ACHN (cell line): Measurements from ENCODE around the gene CCDC6.

ENCODE experiments used
- DNase-seq: peaks from one replicate; pipeline ENCODE4 v3.0.0-alpha.2; 2015
- in situ Hi-C: cut with HindIII; loops from 2 replicates; pipeline ENCODE4 v1.10.0; 2017; ENCODE audit warnings: low sequenced_read_pairs, low pct_ligation_motif_present, low pct_unique_long_range_greater_than_20kb

CCDC6 gene

DNA sequence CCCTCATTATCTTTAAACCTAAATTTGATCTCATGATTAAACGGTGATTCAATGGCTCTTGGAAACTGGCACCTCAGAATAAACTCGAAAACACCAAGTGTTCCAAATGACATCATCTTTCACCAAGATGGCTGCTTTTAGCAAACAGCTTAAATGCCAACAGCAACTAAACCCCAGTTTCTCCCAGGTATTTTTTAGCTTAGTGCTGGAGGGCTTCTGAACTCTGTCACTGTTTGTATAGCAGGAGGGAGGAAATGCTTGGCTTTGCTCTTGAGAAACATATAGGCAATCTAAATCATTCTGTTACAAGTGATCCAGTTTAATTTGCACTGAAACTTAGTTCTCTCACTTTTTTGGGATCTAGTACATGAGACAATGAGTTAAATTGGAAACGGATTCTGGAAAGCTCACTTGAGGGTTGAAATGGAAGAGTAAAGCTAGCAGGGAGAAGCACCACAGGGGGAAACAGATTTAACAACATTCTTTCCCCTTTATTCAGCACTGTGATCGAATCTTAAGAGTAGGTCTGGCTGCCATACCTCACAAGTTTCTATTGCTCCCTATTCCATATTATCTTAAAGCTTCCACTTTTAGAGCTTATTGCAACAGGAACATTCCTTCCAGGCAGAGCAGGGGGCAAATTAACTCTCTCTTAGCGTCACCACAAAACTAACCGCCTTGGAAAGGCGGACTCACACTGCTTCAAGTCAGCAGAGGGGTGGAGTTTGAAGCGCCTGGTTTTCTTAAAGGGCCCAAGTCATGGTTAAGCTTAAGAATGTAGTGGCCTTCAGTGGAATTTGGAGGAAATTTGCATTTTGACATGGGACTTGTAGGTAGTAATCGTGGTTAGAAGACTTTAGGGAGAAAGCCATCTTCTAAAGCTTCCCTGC, 1.8 kb upstream of the CCDC6 start:
- DNase-seq: peak; percentile 73
- in situ Hi-C loops: no loop called here

DNA sequence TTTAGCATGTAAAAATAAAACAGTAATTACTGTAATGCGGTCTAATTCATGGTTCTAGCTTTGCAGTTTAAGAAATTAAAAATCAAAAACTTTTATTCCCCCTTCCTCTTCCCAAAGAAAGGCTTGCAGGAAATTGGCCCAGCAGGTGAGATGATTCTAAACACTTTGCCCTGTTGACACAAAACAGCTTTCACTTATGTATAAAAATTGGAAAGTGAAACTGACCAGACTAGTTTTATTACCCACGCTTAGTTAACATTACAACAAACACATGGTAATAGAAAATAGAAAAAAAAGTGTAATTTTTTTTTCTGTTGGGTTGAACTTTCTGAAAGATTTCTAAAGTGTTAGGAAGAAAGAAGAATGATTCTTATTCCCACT, 1.2 kb upstream of the CCDC6 start:
- no peak for DNase-seq
- in situ Hi-C loops: no loop called here

DNA sequence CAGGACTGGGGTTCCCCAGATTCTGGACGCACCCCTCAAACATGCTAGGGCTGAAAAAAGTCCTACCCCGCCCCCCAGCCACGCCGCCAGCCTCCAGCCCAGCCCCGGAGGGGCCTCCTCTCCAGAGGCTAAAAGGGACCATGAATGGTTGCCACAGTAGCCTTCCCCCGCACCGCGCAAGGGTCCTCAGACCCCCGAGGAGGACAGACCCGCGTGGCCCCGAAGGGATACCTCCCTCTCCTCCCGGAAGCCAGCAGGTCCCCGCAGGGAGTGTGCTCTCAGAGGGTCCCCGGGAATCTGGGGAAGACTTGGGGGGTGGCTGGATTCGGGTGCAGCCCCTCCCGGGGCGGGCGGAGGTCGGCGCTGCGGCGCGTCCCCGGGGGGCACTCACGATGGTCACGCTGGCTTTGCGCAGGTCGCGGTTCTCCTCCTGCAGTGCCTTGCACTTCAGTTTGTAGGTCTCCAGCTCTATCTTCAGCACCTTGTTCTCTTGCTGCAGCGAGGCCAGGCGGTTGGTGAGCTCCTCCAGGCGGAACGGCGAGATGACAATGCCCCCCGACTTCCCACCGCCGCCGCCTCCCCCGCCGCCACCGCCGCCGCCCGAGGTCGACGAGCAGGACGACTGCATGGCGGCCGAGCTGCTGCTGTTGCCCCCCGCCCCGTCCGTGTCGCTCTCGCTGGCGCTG, 482 bp downstream of the CCDC6 start:
- DNase-seq: no peak
- in situ Hi-C loops: no loop called here

DNA sequence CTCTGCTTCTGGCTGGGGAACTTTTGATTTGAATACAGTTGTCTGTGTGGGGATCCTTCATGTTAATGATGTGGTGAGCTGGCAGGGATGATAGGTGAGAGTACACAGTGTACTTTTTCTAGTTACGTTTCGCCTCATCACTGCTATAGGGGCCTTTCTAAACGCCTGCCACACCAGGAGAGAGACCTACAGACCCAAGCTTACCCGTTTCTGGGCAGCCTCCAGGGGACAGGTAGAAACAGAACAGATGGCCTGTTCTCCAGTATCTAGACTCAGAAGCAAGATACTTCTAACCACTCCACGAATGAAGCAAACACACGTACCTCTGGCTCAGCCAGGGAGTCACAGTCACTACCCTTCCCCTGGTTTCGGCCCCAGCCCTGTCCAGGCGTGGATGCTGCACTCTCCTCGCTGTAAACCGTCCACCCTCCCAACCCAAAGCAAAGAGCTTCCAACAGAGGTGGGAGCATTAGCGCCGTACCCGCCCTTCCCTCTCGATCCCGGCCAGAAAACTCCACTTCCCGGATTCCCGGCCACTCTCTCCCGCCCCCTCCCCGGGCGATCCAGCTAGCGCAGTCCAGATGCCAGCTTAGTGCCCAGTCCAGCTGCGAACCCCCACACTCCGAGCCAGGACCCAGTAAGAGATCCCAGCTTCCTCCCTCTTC, 1.2 kb downstream of the CCDC6 start:
- in situ Hi-C loops: no loop called here
- DNase-seq: peak; percentile 39

DNA sequence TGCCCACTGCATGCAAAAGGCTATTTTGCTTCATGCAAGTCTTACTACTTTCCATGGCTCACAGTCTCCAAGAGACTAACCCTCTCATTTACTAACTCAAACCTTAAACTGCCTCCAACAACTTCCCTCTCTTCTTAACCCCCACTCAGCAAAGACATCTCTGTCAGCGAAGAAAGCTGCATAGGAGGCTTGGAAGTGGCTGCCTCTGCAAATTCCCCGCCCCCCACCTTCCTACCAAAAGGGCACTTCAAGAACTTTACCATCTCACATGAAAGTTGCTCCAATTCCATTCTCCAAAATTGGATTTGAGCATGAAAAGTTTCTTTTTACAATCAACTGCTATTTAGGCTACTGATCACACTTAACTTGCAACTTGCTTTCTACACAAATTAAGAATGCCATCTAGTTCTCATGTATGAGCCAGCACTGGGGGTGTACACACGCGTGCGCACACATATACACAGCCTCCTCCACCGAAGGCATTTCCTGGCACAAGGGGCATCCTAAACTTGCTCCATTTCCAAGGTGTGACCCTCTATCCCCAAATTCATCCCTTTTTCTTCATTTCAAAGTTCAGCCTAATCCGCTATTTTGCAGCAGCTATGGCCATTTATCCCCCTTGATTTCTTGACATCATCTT, 1.8 kb downstream of the CCDC6 start:
- DNase-seq: no peak
- in situ Hi-C loops: no loop called here

DNA sequence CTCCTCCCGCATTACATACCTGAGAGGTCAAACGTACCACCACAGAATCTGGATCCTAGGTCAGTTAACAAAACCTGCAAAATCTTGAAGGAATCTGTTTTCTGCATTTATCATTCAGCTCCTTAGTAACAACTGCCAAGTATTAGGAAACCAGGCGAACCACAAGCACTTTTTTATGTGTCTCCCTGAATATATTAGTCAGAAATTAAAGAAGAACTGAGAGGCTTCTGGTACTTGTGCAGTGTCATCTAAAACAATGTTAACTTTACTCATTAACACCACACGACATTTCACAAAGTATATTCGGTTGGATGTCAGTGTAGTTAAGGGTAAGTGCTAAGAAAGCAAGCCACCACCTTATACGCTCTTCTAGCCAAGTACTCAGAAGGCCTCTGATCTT, 2.5 kb downstream of the CCDC6 start:
- in situ Hi-C loops: no loop called here
- DNase-seq: no peak

DNA sequence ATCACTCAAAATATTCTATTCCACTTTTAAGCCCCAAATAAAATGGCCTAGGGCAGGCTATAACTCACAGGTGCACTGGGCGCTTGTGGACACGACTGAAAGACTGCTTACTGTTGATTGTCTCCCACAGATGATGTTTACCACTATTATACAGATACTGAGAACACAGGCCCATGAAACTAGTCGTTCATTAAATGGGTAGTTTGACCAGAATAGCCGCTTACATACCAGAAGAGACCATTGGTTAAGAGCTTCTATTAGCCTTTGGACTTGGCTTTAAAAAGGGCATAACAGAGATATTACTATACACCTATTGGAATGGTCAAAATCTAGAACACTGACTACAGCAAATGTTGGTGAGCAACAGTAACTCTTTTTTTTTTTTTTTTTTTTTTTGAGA, 4.3 kb downstream of the CCDC6 start:
- in situ Hi-C loops: no loop called here
- DNase-seq: no peak

DNA sequence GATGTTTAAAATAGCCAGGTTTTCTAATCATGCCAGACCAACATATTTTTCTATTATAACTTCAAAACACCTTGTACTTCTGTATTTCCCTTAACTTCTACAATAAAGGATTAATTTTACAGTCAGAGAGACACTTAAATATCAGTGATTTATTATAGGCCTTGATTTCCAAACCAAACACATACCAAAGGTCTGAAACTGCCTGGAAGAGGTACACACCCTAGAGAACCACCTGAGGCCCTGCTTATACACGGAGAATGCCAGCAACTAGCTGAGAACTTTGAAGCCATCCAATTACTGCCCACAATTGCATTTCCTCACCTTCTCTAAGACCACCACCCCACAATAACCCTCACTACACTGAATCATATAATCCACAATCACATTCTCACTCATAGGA, 4.9 kb downstream of the CCDC6 start:
- no peak for DNase-seq
- in situ Hi-C loops: no loop called here

DNA sequence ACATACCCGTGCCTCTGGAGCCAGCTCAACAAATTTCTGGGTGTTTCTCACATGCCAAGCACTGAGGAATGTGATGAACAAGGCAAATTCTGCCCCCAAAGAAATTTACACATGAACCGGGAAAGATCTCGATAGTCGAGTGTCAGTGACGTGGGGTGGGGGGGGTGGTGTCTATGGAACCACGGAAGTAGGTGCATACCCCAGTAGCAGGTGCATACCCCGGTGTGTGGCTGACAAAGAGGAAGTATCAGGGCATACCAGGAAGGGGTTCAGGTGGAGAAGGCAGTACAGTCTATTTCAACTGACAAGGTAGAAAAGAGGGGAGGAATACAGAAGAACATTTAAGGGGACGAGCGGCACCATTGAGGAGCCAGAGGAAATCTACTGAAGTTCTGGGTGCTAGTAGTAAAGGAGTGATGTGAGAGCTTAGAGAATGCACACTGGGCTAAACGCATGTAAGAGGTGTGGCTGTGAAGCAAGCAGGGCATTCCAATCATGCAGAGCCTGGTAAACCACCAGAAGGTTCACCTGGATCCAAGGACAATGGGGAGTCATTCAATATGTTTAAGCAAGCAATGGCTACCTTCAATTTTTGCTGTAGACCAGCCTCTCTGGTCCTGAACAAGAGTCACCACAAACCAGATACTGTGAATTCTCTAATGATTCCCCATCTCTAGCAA, 6.2 kb downstream of the CCDC6 start:
- in situ Hi-C loops: no loop called here

DNA sequence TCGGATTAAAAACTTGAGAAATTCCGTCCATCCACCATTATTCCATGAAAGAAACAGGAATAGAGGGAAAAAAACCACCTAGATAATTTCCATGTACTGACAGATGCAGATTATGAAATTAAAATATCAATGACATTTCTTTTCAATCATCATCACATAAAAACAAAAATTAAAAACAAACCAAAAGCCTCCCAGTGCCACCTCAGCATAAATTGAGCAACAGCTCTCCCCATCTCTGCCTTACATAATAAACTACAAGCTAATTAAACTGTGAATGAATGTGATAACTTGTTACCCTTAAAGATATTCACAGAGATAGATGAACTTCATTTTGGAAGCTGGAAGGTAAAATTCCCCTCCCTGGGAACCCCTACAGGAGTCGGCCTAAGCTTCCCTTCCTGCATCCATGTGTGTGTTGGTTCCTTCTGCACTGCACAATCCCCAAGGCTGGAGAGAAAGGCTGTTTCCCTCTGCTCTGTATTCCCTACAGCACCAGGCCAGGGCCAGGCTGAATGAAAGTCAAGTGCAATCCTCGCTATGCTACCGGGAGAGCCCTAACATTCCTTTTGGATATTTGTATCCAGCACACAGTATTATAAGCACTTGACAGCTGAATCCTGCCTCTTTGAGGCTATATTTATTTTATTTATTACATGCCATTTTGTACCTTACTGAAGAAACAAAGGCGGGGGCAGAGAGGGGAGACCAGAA, 8.1 kb downstream of the CCDC6 start:
- in situ Hi-C loops: no loop called here
- no peak for DNase-seq

More for the DNA sequence above, 6.2 kb downstream of the CCDC6 start:
- no peak for DNase-seq

DNA sequence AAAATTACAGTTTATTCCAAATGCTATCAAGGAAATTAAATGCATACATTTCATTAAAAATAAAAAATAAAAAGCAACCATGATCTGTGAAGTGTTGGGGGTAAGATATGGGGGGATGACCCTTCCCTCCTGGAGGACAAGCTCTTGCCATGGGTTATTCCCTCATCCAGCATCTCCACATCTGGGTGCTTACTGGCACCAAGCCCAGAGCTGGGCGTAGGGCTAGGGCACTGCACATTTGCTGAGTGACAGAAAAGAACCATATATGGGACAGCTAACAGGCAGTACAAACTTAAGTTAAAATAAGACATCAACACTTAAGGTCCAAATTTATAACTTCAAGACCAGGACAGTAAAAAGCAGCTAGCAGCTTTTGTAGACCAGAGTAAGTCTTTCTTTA, 10.2 kb downstream of the CCDC6 start:
- in situ Hi-C loops: no loop called here
- no peak for DNase-seq

DNA sequence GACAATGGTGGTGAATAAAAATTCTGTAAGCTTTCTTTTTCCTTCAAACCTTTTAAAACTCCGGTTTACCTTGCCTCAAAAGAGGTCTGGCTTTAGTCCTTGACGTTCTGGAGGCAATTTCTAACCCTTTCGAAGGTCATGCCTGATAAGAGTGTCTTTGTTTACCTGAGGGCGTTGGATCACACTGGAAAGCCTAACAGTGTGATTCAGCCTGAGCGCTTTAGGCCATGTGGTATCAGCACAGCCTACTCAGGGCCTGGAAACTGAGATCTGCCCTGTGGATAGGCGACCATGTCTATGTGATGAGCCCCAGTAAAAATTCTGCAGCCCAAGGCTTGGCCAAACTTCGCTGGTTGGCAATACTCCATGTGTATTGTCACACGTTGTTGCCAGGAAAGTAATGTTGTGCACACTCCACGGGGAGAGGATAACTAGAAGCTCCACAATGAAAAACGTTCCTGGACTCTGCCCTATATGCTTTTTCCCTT, 10.7 kb downstream of the CCDC6 start:
- in situ Hi-C loops: no loop called here
- no peak for DNase-seq

DNA sequence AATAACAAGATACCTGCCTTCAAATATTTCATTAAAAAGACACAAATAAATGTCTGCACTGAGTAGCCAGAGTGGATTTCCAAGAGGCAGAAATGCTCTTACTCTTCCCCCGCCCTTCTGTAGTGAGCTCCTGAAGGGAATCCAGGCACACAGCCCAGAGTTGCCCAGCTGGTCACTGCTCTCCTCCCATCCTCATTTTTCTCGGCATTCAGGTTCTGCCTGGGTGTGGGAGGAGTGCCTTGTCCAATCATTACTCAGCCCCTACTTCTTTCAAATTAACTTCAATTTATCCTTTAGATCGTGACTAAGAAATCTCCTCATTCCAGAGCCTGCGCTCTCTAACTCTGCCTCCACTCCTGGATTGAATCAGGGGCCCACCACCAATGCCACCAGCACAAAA, 12.2 kb downstream of the CCDC6 start:
- DNase-seq: no peak
- in situ Hi-C loops: no loop called here

DNA sequence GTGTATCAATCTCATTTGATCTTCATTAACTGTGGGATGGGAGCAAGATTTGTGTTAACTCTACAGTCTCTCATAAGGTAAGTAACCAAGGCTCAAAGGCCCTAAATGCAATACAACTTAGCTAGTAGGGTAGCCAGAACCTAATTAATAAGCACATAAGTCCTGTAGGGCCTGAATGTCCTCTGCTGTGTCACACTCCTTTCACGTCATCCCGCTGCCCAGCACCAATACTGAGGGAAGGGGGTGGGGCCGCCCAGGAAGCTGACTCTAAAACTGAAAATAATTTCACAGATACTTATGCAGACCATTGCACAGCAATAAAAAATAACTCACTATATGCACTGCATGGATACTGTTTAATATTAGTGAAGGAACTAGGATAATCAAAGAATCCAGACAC, 13.7 kb downstream of the CCDC6 start:
- in situ Hi-C loops: no loop called here

DNA sequence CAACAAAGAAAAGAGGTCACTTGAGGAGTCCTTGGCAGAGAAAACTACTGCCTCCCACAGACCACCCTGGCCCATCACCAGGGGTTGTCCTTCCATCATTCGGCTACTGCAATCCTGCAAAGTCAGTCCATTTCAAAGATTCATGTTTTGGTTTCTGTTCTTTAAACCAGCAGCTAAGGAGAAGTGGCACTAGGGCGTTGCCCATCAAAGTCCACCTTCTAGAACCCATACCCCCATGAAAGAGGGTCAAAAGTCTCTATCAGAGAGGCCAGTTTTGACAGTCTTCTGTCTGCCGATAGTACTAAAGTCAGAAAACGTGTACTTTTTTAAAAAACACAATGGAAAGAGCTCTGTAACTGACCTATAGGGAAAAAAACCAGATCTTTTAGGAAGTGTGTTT, 14.4 kb downstream of the CCDC6 start:
- DNase-seq: no peak
- in situ Hi-C loops: no loop called here

More for the DNA sequence above, 13.7 kb downstream of the CCDC6 start:
- no peak for DNase-seq

DNA sequence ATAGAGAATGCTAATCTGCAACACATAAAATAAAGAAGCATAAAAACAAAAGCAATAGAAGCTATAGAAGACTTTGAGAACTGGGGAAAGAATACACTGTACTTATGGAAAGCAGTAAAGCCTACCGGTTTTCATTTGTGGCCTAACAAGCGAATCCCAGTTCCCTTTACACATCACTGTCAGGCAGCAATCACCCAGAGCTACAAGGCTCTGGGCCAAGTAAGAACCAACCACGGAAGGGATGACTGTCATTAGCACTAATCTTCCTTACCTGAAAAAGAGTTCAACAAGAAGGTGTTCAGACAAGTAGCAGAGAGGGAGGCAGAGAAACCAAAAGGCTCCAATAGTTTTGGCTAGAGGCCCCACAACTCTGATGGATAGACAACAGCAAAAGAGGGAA, 15.0 kb downstream of the CCDC6 start:
- no peak for DNase-seq
- in situ Hi-C loops: no loop called here

DNA sequence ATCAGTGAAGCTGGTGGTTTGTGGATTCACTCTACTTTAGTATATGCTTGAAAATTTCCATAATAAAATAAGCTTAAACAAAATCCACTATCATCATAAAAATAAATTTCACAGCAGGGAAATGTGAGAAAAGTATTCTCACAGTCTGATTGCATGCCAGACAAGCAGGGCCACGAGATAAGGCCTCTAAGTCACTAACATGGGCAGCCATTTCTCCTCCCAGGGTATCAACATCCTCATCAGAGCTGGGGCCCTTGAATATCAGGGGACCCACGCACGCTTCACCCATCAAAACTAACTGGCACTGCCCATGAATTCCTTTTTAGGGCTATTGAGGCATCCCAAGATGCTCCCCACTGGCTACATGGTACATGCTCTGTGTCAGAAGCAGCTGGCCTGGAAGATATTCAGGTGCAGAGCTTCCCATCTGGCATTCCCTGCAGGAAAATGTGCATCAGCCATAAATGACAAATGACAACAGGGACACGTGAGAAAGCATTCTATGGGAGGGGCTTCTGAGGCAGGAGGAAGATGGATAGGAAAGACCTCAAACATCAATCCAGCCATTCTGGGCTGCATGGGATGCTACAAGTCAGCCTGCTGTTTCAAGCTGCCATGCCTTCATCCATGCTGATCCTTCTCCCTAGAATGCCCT, 17.4 kb downstream of the CCDC6 start:
- no peak for DNase-seq
- in situ Hi-C loops: no loop called here
